C4-2B (cell line): ENCODE data around the gene L3MBTL2.

Experiments used
- CTCF ChIP-seq: fragments of 450-650 bp; conservative IDR thresholded peaks from 2 replicates; pipeline ENCODE4 v1.5.1; 2017; ENCODE audit warnings: mild to moderate bottlenecking
- ZFX ChIP-seq: fragments of 450-650 bp; IDR thresholded peaks from 2 replicates; pipeline ENCODE4 v1.6.1; 2017

GRCh38 chr22:41271787-41272186, 66.7 kb downstream of the L3MBTL2 start:
- TF ChIP-seq CTCF (no peak), ZFX (no peak)
